Thymus (tissue), 11 donors: ENCODE measurements around the gene NEK10. TPM values are rescaled to one million over a fixed set of nuclear protein-coding genes. Genes with fewer than 3 reads are reported as not detected.

Experiments
- DNase-seq, 9 donors: peaks; one replicate each; pipeline ENCODE4 v3.0.0-alpha.2; 2013; ENCODE audit warnings: low spot score in 9 of 9, low read depth in 6 of 9, missing footprints in 1 of 9
- H3K27ac ChIP-seq, 2 donors: one replicate each; pipeline ENCODE4 v1.5.1; 2013; ENCODE audit warnings: control low read depth in 1 of 2, low read depth in 1 of 2, low read length in 1 of 2, mild to moderate bottlenecking in 1 of 2, moderate library complexity in 1 of 2
- H3K27me3 ChIP-seq, 2 donors: one replicate each; pipeline ENCODE4 v1.5.1; 2013; ENCODE audit warnings: low read length in 1 of 2; ENCODE audit not compliant: control insufficient read depth in 2 of 2, insufficient read depth in 1 of 2
- H3K36me3 ChIP-seq, 2 donors: one replicate each; pipeline ENCODE4 v1.5.1; 2013; ENCODE audit warnings: low read length in 1 of 2, mild to moderate bottlenecking in 1 of 2, moderate library complexity in 1 of 2; ENCODE audit not compliant: control insufficient read depth in 2 of 2, insufficient read depth in 2 of 2
- H3K4me1 ChIP-seq, 2 donors: one replicate each; pipeline ENCODE4 v1.5.1; 2013; ENCODE audit warnings: low read length in 2 of 2; ENCODE audit not compliant: control insufficient read depth in 2 of 2, insufficient read depth in 2 of 2
- H3K4me3 ChIP-seq, 2 donors: one replicate each; pipeline ENCODE4 v1.5.1; 2013; ENCODE audit warnings: low read length in 2 of 2, control low read depth in 1 of 2, mild to moderate bottlenecking in 1 of 2
- H3K9me3 ChIP-seq, 2 donors: one replicate each; pipeline ENCODE4 v1.5.1; 2013; ENCODE audit warnings: low read length in 1 of 2, mild to moderate bottlenecking in 1 of 2; ENCODE audit not compliant: control insufficient read depth in 2 of 2, insufficient read depth in 1 of 2
- WGBS: extraction: QIAGEN DNeasy Blood & Tissue Kit; methylation state at CpG from one replicate; pipeline ENCODE4 v1.1.7; 2013; 5-methylcytosine and 5-hydroxymethylcytosine counted together
- polyA plus RNA-seq: library from polyadenylated mRNA; stranded (reverse); fragments of 200-250 nt; gene quantifications from one replicate; pipeline ENCODE4 v1.2.3, GENCODE V29; 2013
- total RNA-seq: library from RNA; stranded (reverse); fragments of 120-200 nt; gene quantifications from one replicate; pipeline ENCODE4 v1.2.4, GENCODE V29; 2013
- donor health status: healthy.

NEK10 gene
- total and polyA plus RNA-seq, 2 donors, result 0.76 to 0.87 TPM

DNA sequence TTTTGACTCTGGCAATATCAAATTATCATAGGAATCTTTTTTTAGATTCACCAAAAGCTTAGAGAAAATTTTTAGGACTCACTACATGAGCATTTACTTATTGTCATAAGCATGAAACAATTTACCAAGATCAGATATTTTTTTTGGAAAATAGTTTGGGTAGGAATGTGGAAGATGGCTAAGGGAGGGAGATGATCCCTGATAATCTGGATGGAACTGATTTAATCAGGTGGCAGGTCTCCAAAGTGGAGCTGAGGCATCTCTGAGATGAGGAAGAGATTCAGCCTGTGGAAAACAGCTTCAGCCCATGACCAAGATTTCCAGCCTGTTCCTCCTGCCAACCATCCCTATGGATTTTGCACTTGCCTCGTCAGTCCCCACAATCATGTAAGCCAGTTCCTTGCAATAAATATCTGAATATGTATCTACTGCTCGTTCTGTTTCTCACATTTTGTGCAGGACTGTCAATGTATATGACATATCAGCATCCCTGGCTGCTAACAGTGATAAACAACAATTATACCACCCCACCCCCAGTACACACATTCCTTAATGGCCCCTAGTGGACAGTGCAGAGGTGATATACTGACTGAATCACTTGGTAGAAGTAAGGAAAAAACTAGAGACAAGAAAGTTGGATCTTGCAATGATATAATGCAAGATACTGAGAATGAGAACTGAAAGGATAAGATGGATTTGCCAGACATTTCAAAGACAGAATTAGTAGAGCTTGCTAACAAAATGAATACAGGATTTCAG, 183.8 kb downstream of the NEK10 start:
- Histone ChIP-seq H3K27me3 (no peaks in the 10 kb centered on the region), H3K36me3 (no peaks in the 10 kb centered on the region), H3K4me3 (no peak overlapping the region), H3K9me3 (no peaks in the 10 kb centered on the region), H3K27ac (no peak overlapping the region), H3K4me1 (no peaks in the 10 kb centered on the region)
- no peak for DNase-seq
- 88% methylated on average over 2 of the region's 2 CpGs for WGBS

DNA sequence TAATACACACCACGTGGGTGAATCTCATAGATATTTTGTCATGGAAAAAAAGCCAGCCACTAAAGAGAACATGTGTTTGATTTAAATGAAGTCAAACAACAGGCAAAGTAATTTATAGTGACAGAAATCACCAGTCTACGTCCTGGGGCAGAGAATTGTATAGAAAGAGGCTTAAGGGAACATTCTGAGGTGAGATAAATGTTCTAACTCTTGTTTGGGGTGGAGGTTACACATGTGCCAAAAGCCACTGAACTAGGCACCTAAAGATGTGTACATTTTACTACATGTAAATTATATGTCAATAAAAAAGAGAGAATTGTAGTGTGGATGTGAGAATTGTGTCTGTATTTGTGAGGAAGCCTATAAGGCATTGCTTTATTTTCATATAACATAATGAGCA, 184.9 kb downstream of the NEK10 start:
- H3K4me3 ChIP-seq, result no peak overlapping the region
- 79% methylated on average over 2 of the region's 2 CpGs for WGBS
- no peaks in the 10 kb centered on the region for H3K4me1 ChIP-seq
- DNase-seq, result no peak
- H3K27me3 ChIP-seq, result no peaks in the 10 kb centered on the region
- H3K36me3 ChIP-seq, result no peaks in the 10 kb centered on the region
- H3K27ac ChIP-seq, result no peak overlapping the region
- H3K9me3 ChIP-seq, result no peaks in the 10 kb centered on the region

DNA sequence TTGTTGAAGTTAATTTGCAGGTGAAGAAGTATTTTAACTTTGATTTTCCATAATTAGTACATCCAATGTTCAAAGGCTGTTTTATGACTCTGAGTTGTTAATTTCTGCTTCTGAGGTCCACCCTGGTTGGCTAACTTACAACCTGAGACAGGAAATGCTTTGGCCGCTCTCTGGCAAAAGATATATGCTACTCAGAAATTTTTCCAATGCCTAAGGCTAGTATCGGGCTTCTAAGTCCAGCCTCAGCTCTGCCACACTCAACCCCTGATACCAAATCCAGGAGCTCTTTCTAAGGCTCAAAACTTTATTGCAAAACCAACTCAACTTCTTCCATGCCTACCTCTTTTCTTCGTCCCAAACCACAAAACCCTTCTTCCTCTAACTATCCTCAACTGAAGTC, 192.9 kb downstream of the NEK10 start:
- Histone ChIP-seq H3K9me3 (no peaks in the 10 kb centered on the region), H3K27me3 (no peaks in the 10 kb centered on the region), H3K4me1 (no peaks in the 10 kb centered on the region), H3K27ac (no peak overlapping the region), H3K4me3 (no peak overlapping the region), H3K36me3 (no peaks in the 10 kb centered on the region)
- 82% methylated on average over 3 of the region's 3 CpGs for WGBS
- DNase-seq, result no peak

DNA sequence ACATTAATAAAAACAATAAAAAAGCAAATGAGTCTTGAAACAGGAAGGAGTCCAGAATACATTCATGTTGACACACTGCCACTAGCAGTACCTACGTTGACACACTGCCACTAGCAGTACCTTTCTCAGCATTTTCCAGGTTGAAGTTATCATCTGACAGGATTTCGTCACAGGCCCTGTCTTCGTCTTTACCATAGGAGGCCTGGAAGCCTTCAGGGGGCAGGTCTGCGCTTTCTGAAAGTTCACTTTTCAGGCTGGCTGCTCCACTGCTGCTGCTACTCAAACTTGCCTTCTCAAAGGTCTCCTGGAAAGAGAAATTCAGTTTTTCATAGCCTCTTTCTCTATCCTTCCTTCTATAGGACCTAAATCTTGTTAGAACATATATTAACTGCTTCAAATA, 194.7 kb downstream of the NEK10 start:
- Histone ChIP-seq H3K4me3 (no peak overlapping the region), H3K27me3 (no peaks in the 10 kb centered on the region), H3K9me3 (no peaks in the 10 kb centered on the region), H3K4me1 (no peaks in the 10 kb centered on the region), H3K27ac (no peak overlapping the region), H3K36me3 (no peaks in the 10 kb centered on the region)
- DNase-seq, result no peak
- WGBS, result 93% methylated on average over 4 of the region's 4 CpGs

DNA sequence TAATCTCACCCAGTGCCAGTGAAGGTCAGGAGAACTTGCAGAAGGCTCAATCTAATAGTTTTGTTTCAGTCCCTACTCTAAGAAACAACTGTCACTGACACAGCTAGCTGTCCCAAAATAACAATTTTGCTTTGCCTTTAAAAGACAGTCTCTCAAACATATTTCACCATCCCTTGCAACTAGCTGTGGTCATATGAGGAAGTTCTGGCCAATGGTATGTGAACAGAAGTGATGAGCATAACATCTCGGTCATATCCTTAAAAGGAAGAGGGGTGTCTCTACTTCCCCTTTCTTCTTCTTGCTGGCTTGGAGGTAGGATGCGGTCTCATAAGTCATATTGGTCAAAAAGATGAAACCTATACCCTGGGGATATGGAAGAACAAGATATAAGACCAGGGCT, 198.1 kb downstream of the NEK10 start:
- no peaks in the 10 kb centered on the region for H3K27me3 ChIP-seq
- no peak overlapping the region for H3K4me3 ChIP-seq
- H3K9me3 ChIP-seq, result no peaks in the 10 kb centered on the region
- 83% methylated on average over 2 of the region's 2 CpGs for WGBS
- H3K36me3 ChIP-seq, result no peaks in the 10 kb centered on the region
- no peaks in the 10 kb centered on the region for H3K4me1 ChIP-seq
- no peak overlapping the region for H3K27ac ChIP-seq
- no peak for DNase-seq

DNA sequence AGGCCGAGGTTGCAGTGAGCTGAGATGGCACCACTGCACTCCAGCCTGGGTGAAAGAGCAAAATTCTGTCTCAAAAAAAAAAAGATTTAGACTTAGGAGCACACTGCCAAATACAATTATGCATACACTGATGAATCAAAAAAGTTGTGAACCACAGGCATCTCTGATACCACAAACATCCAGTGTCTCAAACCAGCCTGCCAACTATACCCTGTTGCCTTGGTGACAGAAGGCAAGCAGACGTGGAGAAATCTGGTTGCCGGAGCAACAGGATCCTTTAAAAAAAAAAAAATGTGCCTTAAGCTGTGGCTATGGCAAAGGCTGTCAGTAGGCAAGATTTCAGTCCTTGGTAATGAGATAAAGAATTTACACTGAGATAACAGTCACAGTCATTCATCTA, 202.3 kb downstream of the NEK10 start:
- DNase-seq, result no peak
- H3K9me3 ChIP-seq, result no peaks in the 10 kb centered on the region
- H3K27me3 ChIP-seq, result no peaks in the 10 kb centered on the region
- no peak overlapping the region for H3K4me3 ChIP-seq
- no peaks in the 10 kb centered on the region for H3K4me1 ChIP-seq
- WGBS, result 68% methylated on average over 3 of the region's 3 CpGs
- no peak overlapping the region for H3K27ac ChIP-seq
- no peaks in the 10 kb centered on the region for H3K36me3 ChIP-seq

DNA sequence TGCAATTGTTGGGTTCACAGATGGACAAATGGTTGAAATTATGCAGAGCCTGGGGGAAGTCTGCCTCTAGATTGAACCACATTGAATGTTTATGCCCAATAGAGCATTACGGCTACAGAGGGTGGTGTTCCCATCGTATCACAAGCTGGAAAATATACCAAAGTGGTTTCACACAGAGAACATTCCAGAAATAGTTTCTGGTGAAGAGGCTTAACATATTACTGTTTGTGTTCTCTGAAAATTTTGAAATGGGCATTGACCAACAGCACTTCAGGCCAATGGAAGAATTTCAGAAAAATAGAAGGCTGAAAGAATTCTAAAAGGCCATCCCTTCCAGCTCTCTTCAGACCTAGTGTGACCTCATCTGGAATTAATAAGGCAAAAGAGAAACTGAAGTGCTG, 203.9 kb downstream of the NEK10 start:
- Histone ChIP-seq H3K36me3 (no peaks in the 10 kb centered on the region), H3K9me3 (no peaks in the 10 kb centered on the region), H3K4me1 (no peaks in the 10 kb centered on the region), H3K27ac (no peak overlapping the region), H3K27me3 (no peaks in the 10 kb centered on the region), H3K4me3 (no peak overlapping the region)
- 98% methylated on average over 2 of the region's 2 CpGs for WGBS
- DNase-seq, result no peak

DNA sequence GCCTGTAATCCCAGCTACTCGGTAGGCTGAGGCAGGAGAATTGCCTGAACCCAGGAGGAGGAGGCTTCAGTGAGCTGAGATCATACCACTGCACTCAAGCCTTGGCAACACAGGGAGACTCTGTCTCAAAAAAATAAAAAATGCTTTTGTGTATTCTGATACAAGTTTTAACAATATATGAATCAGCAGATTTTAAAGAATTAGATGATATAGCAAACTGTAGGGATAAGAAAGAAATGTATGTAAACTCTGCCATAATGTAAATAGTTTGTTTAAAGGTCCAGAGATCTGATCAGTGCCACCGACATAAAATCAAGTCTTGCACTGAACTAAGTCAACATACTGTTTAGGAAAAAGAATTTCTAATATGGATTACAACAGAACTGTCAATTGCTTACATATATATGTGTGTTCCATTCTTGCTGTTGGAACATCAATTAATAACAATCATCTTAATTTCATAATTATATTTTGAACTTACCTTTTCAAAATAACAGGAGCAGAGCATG, 208.3 kb downstream of the NEK10 start:
- DNase-seq, result no peak
- Histone ChIP-seq H3K4me1 (no peaks in the 10 kb centered on the region), H3K36me3 (no peaks in the 10 kb centered on the region), H3K27me3 (no peaks in the 10 kb centered on the region), H3K27ac (no peak overlapping the region), H3K9me3 (no peaks in the 10 kb centered on the region), H3K4me3 (no peak overlapping the region)
- WGBS, result 94% methylated on average over 2 of the region's 2 CpGs

DNA sequence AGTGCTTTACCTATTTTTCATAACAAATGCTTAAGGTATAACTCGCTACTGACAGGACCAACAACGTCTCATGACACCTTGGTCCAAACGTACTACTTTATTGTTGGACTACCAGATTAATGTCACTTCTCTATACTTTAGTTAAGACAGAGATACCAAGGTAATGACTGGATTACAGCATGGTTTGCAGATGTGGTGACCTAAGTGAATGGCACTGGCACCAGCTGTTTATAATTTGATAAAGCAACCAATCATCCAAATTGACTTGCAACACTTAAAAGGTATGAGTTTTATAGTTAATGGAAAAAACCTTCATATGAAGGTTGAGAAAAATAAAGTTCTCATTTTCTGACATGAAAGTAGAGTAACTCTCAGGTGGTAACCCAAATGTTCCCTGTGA, 209.0 kb downstream of the NEK10 start:
- no peaks in the 10 kb centered on the region for H3K27me3 ChIP-seq
- no peak overlapping the region for H3K27ac ChIP-seq
- H3K9me3 ChIP-seq, result no peaks in the 10 kb centered on the region
- no peaks in the 10 kb centered on the region for H3K4me1 ChIP-seq
- H3K36me3 ChIP-seq, result no peaks in the 10 kb centered on the region
- DNase-seq, result no peak
- WGBS, result 98% methylated on average over 3 of the region's 3 CpGs
- no peak overlapping the region for H3K4me3 ChIP-seq
